SK-N-SH treated with all-trans-retinoic acid at 6 μM for 48 hours (cell line): ENCODE measurements around the gene HDAC4.

Experiments
- ATAC-seq: fragments of 200-7000 bp; cut with Tn5 transposase; 3 replicates; pipeline ENCODE4 v1.9.1; 2020; ENCODE audit warnings: mild to moderate bottlenecking, moderate library complexity
- BACH2 ChIP-seq: fragments of 250-450 bp; sonication (Bioruptor Pico); IDR thresholded peaks from 2 replicates; pipeline ENCODE4 v1.9.0; 2021; ENCODE audit warnings: mild to moderate bottlenecking, borderline replicate concordance
- CSDC2 ChIP-seq: fragments of 250-450 bp; sonication (Bioruptor Pico); IDR thresholded peaks from 2 replicates; pipeline ENCODE4 v1.5.0; 2020; ENCODE audit warnings: mild to moderate bottlenecking, moderate library complexity
- CSRNP3 ChIP-seq: fragments of 250-450 bp; sonication (Bioruptor Pico); IDR thresholded peaks from 2 replicates; pipeline ENCODE4 v1.5.1; 2021; ENCODE audit warnings: mild to moderate bottlenecking, moderate library complexity
- ESRRG ChIP-seq: fragments of 250-450 bp; sonication (Bioruptor Pico); IDR thresholded peaks from 2 replicates; pipeline ENCODE4 v1.6.1; 2021; ENCODE audit warnings: mild to moderate bottlenecking
- ISL1 ChIP-seq: fragments of 250-450 bp; sonication (Bioruptor Pico); IDR thresholded peaks from 2 replicates; pipeline ENCODE4 v2.1.2; 2022; ENCODE audit warnings: mild to moderate bottlenecking, moderate library complexity
- SNAI2 ChIP-seq: fragments of 250-450 bp; sonication (Bioruptor Pico); IDR thresholded peaks from 2 replicates; pipeline ENCODE4 v1.5.0; 2020; ENCODE audit warnings: mild to moderate bottlenecking, moderate library complexity
- TCF4 ChIP-seq: fragments of 250-450 bp; sonication (Bioruptor Pico); IDR thresholded peaks from 2 replicates; pipeline ENCODE4 v1.8.0; 2021; ENCODE audit warnings: mild to moderate bottlenecking, moderate library complexity, borderline replicate concordance
- TOX ChIP-seq: fragments of 250-450 bp; sonication (Bioruptor Pico); IDR thresholded peaks from 2 replicates; pipeline ENCODE4 v1.8.0; 2021; ENCODE audit warnings: mild to moderate bottlenecking, moderate library complexity, borderline replicate concordance
- ZC3H10 ChIP-seq: fragments of 250-450 bp; sonication (Bioruptor Pico); IDR thresholded peaks from 2 replicates; pipeline ENCODE4 v1.5.1; 2021; ENCODE audit warnings: mild to moderate bottlenecking, moderate library complexity
- ZFP3 ChIP-seq: fragments of 250-450 bp; sonication (Bioruptor Pico); IDR thresholded peaks from 2 replicates; pipeline ENCODE4 v1.5.0; 2020; ENCODE audit warnings: mild to moderate bottlenecking, moderate library complexity
- ZNF565 ChIP-seq: fragments of 450-650 bp; formaldehyde crosslinking; conservative IDR thresholded peaks from 2 replicates; pipeline ENCODE4 v1.5.0; 2020; ENCODE audit warnings: low read depth, mild to moderate bottlenecking, moderate library complexity
- ZNF70 ChIP-seq: fragments of 450-650 bp; formaldehyde crosslinking; IDR thresholded peaks from 2 replicates; pipeline ENCODE4 v1.5.0; 2020; ENCODE audit warnings: mild to moderate bottlenecking, moderate library complexity
- ZNF8 ChIP-seq: fragments of 450-650 bp; formaldehyde crosslinking; IDR thresholded peaks from 2 replicates; pipeline ENCODE4 v1.5.0; 2020; ENCODE audit warnings: mild to moderate bottlenecking, moderate library complexity
- TF ChIP-seq, protein P1 (sequence below): fragments of 250-450 bp; sonication (Bioruptor Pico); IDR thresholded peaks from 2 replicates; pipeline ENCODE4 v1.5.1; 2020; ENCODE audit warnings: low read depth, mild to moderate bottlenecking, moderate library complexity
- TF ChIP-seq, protein P2 (sequence below): fragments of 250-450 bp; sonication (Bioruptor Pico); IDR thresholded peaks from 2 replicates; pipeline ENCODE4 v1.8.0; 2021; ENCODE audit warnings: low read depth, mild to moderate bottlenecking, moderate library complexity, borderline replicate concordance

The HDAC4 gene

GRCh38 chr2:238998801-238999200 lies 402.0 kb downstream of the HDAC4 start:
- TF ChIP-seq TOX (no peak), ZNF565 (CRISPR knock-in tag) (no peak), ZFP3 (no peak), ISL1 (no peak), ZNF8 (CRISPR knock-in tag) (no peak), ZNF70 (CRISPR knock-in tag) (no peak), CSRNP3 (CRISPR knock-in tag) (no peak), ESRRG (no peak), TCF4 (CRISPR knock-in tag) (no peak), SNAI2 (CRISPR knock-in tag) (no peak), ZC3H10 (CRISPR knock-in tag) (no peak), BACH2 (CRISPR knock-in tag) (no peak), CSDC2 (CRISPR knock-in tag) (no peak)
- TF ChIP-seq, protein P1, sequence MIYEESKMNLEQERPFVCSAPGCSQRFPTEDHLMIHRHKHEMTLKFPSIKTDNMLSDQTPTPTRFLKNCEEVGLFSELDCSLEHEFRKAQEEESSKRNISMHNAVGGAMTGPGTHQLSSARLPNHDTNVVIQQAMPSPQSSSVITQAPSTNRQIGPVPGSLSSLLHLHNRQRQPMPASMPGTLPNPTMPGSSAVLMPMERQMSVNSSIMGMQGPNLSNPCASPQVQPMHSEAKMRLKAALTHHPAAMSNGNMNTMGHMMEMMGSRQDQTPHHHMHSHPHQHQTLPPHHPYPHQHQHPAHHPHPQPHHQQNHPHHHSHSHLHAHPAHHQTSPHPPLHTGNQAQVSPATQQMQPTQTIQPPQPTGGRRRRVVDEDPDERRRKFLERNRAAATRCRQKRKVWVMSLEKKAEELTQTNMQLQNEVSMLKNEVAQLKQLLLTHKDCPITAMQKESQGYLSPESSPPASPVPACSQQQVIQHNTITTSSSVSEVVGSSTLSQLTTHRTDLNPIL (CRISPR knock-in tag), result no peak
- TF ChIP-seq, protein P2, sequence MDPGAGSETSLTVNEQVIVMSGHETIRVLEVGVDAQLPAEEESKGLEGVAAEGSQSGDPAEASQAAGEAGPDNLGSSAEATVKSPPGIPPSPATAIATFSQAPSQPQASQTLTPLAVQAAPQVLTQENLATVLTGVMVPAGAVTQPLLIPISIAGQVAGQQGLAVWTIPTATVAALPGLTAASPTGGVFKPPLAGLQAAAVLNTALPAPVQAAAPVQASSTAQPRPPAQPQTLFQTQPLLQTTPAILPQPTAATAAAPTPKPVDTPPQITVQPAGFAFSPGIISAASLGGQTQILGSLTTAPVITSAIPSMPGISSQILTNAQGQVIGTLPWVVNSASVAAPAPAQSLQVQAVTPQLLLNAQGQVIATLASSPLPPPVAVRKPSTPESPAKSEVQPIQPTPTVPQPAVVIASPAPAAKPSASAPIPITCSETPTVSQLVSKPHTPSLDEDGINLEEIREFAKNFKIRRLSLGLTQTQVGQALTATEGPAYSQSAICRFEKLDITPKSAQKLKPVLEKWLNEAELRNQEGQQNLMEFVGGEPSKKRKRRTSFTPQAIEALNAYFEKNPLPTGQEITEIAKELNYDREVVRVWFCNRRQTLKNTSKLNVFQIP (CRISPR knock-in tag), result no peak
- TF ChIP-seq, all 23 proteins: peak for 0
- ATAC-seq, result no peak
